GM12878 (cell line): ENCODE data around the gene ARL6IP1.

Experiments
- CBFB ChIP-seq: IDR thresholded peaks from 2 replicates; pipeline ENCODE4 v1.6.1; 2016; ENCODE audit warnings: antibody characterized with exemption, low read depth
- CTCF ChIP-seq, 3 experiments: IDR thresholded peaks in 2 of 3; conservative IDR thresholded peaks in 1 of 3; 2 replicates each; pipeline ENCODE4 v1.5.1; 2011; ENCODE audit warnings: low read depth in 3 of 3, low read length in 3 of 3, mild to moderate bottlenecking in 3 of 3, control low read depth in 2 of 3, moderate library complexity in 2 of 3, inconsistent platforms in 1 of 3, mixed read lengths in 1 of 3; ENCODE audit not compliant: control insufficient read depth in 2 of 3, insufficient read depth in 1 of 3; ENCODE audit errors: extremely low read depth in 1 of 3
- RAD21 ChIP-seq: IDR thresholded peaks from 2 replicates; pipeline ENCODE4 v1.6.1; 2011; ENCODE audit warnings: mild to moderate bottlenecking, low read depth, low read length, moderate library complexity; ENCODE audit not compliant: insufficient read depth
- SKIL ChIP-seq: fragments of 450-650 bp; IDR thresholded peaks from 2 replicates; pipeline ENCODE4 v1.6.1; 2017; ENCODE audit warnings: mild to moderate bottlenecking, low read depth, inconsistent platforms; ENCODE audit not compliant: poor library complexity, severe bottlenecking
- SMC3 ChIP-seq: IDR thresholded peaks from 2 replicates; pipeline ENCODE4 v1.6.1; 2011; ENCODE audit warnings: low read length, improper control_type of control experiment, borderline replicate concordance
- TAF1 ChIP-seq: IDR thresholded peaks from 2 replicates; pipeline ENCODE4 v1.6.1; 2011; ENCODE audit warnings: mild to moderate bottlenecking, low read depth, low read length, borderline replicate concordance
- USF2 ChIP-seq: IDR thresholded peaks from 2 replicates; pipeline ENCODE4 v1.6.1; 2011; ENCODE audit warnings: low read depth, low read length, improper control_type of control experiment, borderline replicate concordance

GRCh38 chr16:18809165-18809564, 7.8 kb upstream of the ARL6IP1 start:
- TF ChIP-seq USF2 (no peak), TAF1 (no peak), RAD21 (no peak), CBFB (no peak), SKIL (no peak), CTCF (IDR thresholded peaks at IDR 0.05 in 2 of 3, conservative IDR thresholded peaks at IDR 0.05 in 1 of 3; ENCODE audit: control insufficient read depth in 2 of 3, extremely low read depth in 1 of 3, insufficient read depth in 1 of 3, low read depth in 3 of 3, low read length in 3 of 3) (no peak), SMC3 (no peak)
